NK-92 (cell line): ENCODE data around the gene RSBN1.
"Not testable (repeated sequence)": the region's sequence is repeated elsewhere in the genome, so short reads cannot be mapped to it uniquely, and the experiment has no call there.

ENCODE experiments used
- DNase-seq: peaks from one replicate; lab custom pipeline; 2025; ENCODE audit not compliant: unreplicated experiment; lab: John Stamatoyannopoulos, UW

RSBN1 gene

GRCh38 chr1:113811888-113812660 lies at the start of gene RSBN1:
TSS of gene RSBN1 (minus strand) at chr1:113812476. CDS start at chr1:113812412, 64 bp downstream.
- DNase-seq = peak; percentile 89

GRCh38 chr1:113861641-113862040 lies 49.4 kb upstream of the RSBN1 start:
- no peak for DNase-seq

GRCh38 chr1:113860891-113861290 lies 48.6 kb upstream of the RSBN1 start:
- no peak for DNase-seq

- DNase-seq = no peak
Measured at GRCh38 chr1:113859478-113860175, 47.4 kb upstream of the RSBN1 start.

GRCh38 chr1:113858982-113859381 lies 46.7 kb upstream of the RSBN1 start:
- DNase-seq = no peak

- no peak for DNase-seq
Measured at GRCh38 chr1:113858418-113858817, 46.1 kb upstream of the RSBN1 start.

DNA sequence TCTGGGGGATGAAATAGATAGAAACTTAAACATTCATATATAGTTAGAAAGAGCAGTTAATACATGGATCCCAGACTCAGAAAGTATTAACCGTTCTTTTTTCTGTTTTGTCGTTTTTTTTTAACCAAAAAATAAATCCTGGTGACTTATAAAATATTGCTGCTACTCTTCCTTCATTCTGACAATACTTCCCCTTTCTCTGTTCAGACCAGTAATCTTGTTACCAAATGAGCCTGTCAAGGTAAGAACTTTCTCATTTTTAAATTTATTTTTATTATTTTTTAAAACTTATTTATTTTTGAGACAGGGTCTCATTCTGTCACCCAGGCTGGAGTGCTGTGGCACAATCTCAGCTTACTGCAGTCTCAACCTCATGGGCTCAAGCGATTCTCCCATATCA lies 45.5 kb upstream of the RSBN1 start:
- no peak for DNase-seq

DNA sequence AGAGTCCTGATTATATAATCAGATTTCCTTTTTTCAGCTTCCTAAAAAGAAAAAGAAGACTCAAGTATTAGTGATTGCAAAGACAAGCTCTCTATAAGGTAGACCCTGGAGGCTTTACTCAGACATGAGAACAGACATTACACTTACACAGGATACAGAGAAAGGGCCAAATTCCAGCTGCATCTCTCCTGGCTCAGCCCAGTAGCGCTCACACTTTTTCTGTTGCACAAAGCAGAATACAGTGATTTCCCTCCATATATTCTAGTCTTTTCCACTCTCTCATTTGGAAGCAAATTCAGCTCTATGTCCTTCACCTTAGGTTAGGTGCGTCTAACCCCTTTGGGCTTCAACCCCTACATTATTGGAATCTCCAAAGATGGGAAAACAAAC lies 44.1 kb upstream of the RSBN1 start:
- DNase-seq = no peak

DNA sequence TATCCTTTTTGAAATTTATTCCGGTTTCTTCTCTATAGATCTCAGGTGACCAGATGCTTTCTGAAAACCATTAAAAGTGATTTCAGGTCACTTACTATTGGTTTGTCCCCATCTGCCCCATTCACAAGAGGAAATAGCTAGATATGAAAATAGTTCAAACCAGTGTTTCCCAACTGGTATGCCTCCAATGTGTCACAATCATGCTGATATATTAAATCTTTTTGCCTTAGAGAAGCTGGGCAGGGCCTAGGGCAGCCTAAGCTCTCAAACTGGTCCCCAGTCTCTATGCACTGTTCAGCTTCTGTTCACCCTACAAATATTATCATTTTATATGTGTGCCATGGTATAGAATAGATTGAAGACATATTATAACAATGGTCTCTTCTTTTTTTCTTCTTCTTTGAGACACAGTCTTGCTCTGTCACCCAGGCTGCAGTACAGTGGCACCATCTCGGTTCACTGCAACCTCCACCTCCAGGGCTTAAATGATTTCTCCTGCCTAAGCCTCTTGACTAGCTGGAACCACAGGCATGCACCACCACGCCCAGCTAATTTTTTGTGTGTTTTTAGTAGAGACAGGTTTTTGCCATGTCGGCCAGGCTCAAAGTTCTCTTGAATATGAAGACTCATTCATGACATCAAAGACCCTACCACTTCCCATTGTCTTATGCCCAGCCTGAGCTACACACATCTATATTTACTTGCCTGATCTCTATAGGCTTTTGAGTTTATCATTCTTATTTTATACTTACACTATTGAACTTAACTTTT lies 43.5 kb upstream of the RSBN1 start:
- no peak for DNase-seq

- no peak for DNase-seq
Measured at GRCh38 chr1:113854234-113854633, 42.0 kb upstream of the RSBN1 start.

- DNase-seq = not testable (repeated sequence)
Measured at GRCh38 chr1:113852694-113853093, 40.4 kb upstream of the RSBN1 start.

GRCh38 chr1:113850127-113850796 lies 38.0 kb upstream of the RSBN1 start:
- DNase-seq = no peak

GRCh38 chr1:113849072-113849471 lies 36.8 kb upstream of the RSBN1 start:
- no peak for DNase-seq

- no peak for DNase-seq
Measured at GRCh38 chr1:113846391-113847035, 34.2 kb upstream of the RSBN1 start.

GRCh38 chr1:113836534-113836933 lies 24.3 kb upstream of the RSBN1 start:
- no peak for DNase-seq

DNA sequence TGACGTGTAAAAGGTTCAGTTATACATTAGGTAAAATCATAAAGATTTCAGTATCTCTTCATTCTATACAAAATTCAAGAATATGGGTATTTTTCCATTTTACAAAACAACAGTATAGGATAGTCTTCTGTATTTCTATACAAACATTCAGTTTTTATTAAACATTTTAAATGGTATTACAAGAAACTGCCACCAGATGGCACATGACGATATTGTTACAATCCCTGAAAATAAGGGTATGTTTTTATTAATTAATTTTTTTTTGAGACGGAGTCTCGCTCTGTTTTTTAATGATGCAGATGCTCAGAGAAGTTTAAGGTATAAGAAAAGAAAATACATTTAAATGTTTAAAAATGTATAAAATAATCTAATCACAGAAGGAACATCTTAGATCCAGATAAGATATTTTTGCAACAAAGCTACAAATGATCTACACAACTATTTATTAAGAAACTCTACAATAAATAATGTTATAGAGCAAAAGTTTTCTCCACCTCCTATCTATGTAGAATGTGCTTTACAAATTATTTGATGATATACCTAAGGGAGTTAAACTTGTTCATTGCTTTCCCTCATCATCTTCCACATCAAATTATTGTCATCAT lies 23.5 kb upstream of the RSBN1 start:
- DNase-seq = no peak

GRCh38 chr1:113834716-113835115 lies 22.4 kb upstream of the RSBN1 start:
- no peak for DNase-seq

DNA sequence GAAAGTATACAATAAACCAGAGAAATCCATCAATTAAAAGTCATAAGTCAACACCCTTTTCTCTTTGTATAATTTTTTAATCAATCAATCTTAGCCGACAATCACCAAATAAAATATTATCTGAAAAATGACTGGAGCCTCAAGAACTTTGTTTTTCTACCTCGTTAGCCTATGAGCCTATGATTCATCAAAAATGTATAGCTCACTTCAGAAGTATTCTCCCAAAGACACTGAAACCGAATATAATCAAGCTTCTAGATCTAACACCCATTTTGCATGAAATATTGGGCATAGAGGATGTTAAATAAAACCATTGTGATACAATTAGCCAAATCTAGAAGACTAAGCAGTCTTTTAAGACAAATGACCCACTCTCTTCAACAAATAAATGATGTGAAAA lies 17.8 kb upstream of the RSBN1 start:
- no peak for DNase-seq

DNA sequence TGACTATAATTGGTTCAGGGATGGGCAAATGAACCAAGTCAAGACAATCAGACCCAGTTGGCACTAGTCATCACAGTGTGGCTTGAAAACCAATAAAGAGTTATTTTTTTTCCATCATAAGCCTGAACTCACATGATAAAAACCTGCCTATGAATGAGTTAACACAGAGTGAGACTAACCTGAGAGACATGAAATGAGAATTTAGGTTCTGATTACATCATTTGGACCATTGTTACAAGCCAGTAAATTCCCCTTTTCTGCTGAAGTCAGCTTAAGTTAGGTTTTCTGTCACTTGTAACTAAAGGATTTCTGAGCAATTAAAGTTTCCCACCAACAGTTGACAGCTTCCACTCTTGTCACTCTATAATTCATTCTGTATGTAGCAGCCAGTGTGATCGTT lies 9.6 kb upstream of the RSBN1 start:
- no peak for DNase-seq

GRCh38 chr1:113818578-113818977 lies 6.3 kb upstream of the RSBN1 start:
- no peak for DNase-seq
